ENCODE results near the gene ITGA2B.
"Not testable (repeated sequence)": the region's sequence is repeated elsewhere in the genome, so short reads cannot be mapped to it uniquely, and the experiment has no call there.

The ITGA2B gene

GRCh38 chr17:44351961-44352827 lies 37.3 kb downstream of the ITGA2B start:
- no peak for DNase-seq

- no peak for DNase-seq
These were observed 38.0 kb downstream of the ITGA2B start for GRCh38 chr17:44351464-44351863.

- no peak for DNase-seq
These were observed 38.7 kb downstream of the ITGA2B start for GRCh38 chr17:44350733-44351226.

GRCh38 chr17:44349553-44350070 lies 39.8 kb downstream of the ITGA2B start:
- DNase-seq, result no peak

GRCh38 chr17:44348988-44349364 lies 40.5 kb downstream of the ITGA2B start:
- DNase-seq, result no peak

GRCh38 chr17:44348234-44348987 lies 41.0 kb downstream of the ITGA2B start:
- peak; percentile 92 for DNase-seq

- not testable (repeated sequence) for DNase-seq
These were observed 42.0 kb downstream of the ITGA2B start for GRCh38 chr17:44347206-44348055.

- no peak for DNase-seq
These were observed 43.2 kb downstream of the ITGA2B start for GRCh38 chr17:44346064-44346844.

GRCh38 chr17:44345454-44346026 lies 43.9 kb downstream of the ITGA2B start:
- no peak for DNase-seq

GRCh38 chr17:44344939-44345453 lies 44.5 kb downstream of the ITGA2B start, which contains the start of gene GRN:
Gene GRN, plus strand, starts transcription at chr17:44345302. Its CDS starts 3,863 bp downstream, at chr17:44349165.
- peak; percentile 65 for DNase-seq

GRCh38 chr17:44343510-44344209 lies 45.8 kb downstream of the ITGA2B start:
- DNase-seq, result no peak

GRCh38 chr17:44340553-44340952 lies 48.9 kb downstream of the ITGA2B start:
- not testable (repeated sequence) for DNase-seq

GRCh38 chr17:44338702-44339101 lies 50.7 kb downstream of the ITGA2B start:
- DNase-seq, result no peak

GRCh38 chr17:44335968-44336367 lies 53.5 kb downstream of the ITGA2B start:
- DNase-seq, result no peak

- DNase-seq, result no peak
These were observed 53.9 kb downstream of the ITGA2B start for GRCh38 chr17:44335564-44335963.

GRCh38 chr17:44334727-44335126 lies 54.7 kb downstream of the ITGA2B start:
- DNase-seq, result no peak

GRCh38 chr17:44334315-44334714 lies 55.1 kb downstream of the ITGA2B start:
- DNase-seq, result no peak

GRCh38 chr17:44333371-44333770 lies 56.1 kb downstream of the ITGA2B start:
- DNase-seq, result no peak

GRCh38 chr17:44331249-44331760 lies 58.1 kb downstream of the ITGA2B start:
- DNase-seq, result no peak

- DNase-seq, result not testable (repeated sequence)
These were observed 59.2 kb downstream of the ITGA2B start for GRCh38 chr17:44330263-44330662.
